Esophagus (tissue), 2 donors: ENCODE measurements around the gene KLKB1. TPM values are rescaled to one million over a fixed set of nuclear protein-coding genes. Genes with fewer than 3 reads are reported as not detected.

Experiments
- H3K27ac ChIP-seq, 2 donors: one replicate each; pipeline ENCODE4 v1.5.1; 2013; ENCODE audit warnings: low read depth in 2 of 2, mild to moderate bottlenecking in 2 of 2, inconsistent platforms in 1 of 2, low read length in 1 of 2, moderate library complexity in 1 of 2
- H3K27me3 ChIP-seq, 2 donors: one replicate each; pipeline ENCODE4 v1.6.1; 2013; ENCODE audit warnings: low read length in 2 of 2, control low read depth in 1 of 2, mild to moderate bottlenecking in 1 of 2; ENCODE audit not compliant: insufficient read depth in 2 of 2, control insufficient read depth in 1 of 2
- H3K36me3 ChIP-seq, 2 donors: one replicate each; pipeline ENCODE4 v1.6.1; 2013; ENCODE audit warnings: low read length in 1 of 2; ENCODE audit not compliant: control insufficient read depth in 2 of 2, insufficient read depth in 2 of 2
- H3K4me1 ChIP-seq, 2 donors: one replicate each; pipeline ENCODE4 v1.6.1; 2013; ENCODE audit warnings: low read length in 1 of 2; ENCODE audit not compliant: control insufficient read depth in 2 of 2, insufficient read depth in 2 of 2
- H3K4me3 ChIP-seq, 2 donors: one replicate each; pipeline ENCODE4 v1.5.1; 2013; ENCODE audit warnings: low read length in 2 of 2, mild to moderate bottlenecking in 2 of 2, low read depth in 1 of 2, moderate library complexity in 1 of 2
- H3K9me3 ChIP-seq, 2 donors: one replicate each; pipeline ENCODE4 v1.6.1; 2013; ENCODE audit warnings: mild to moderate bottlenecking in 2 of 2, low read depth in 1 of 2, low read length in 1 of 2, moderate library complexity in 1 of 2; ENCODE audit not compliant: control insufficient read depth in 2 of 2, insufficient read depth in 1 of 2
- WGBS, 2 donors: extraction: QIAGEN DNeasy Blood & Tissue Kit; methylation state at CpG; one replicate each; pipeline ENCODE4 v1.1.7; 2013; 5-methylcytosine and 5-hydroxymethylcytosine counted together
- polyA plus RNA-seq, 2 donors: library from polyadenylated mRNA; stranded (reverse); fragments of 200-250 nt; gene quantifications; one replicate each; pipeline ENCODE4 v1.2.3, GENCODE V29; 2013
- donor health status: healthy with polysubstance abuse.
- donor health status: Bipolar disorder and iron deficiency.

KLKB1 gene
- under 1 TPM; 0.12 to 0.26 TPM for polyA plus RNA-seq

- no peak within 1 kb of the TSS for H3K4me3 ChIP-seq
- H3K36me3 ChIP-seq, result no peaks in the 10 kb centered on the region
- WGBS, 2 donors, result 54 to 64% methylated on average over 5 of the region's 5 CpGs
- no peaks in the 10 kb centered on the region for H3K4me1 ChIP-seq
- no peak within 1 kb of the TSS for H3K27ac ChIP-seq
- no peaks in the 10 kb centered on the region for H3K27me3 ChIP-seq
- H3K9me3 ChIP-seq, result peaks cover 0 to 4% of the 10 kb centered on the region in 2 donors
These were observed at the start of gene KLKB1 for GRCh38 chr4:186227221-186227620. Gene KLKB1 (plus strand): TSS chr4:186227507. CDS start chr4:186228196, 689 bp downstream.

GRCh38 chr4:186188107-186188506 is 39.2 kb upstream of the KLKB1 start:
- no peak overlapping the region for H3K27ac ChIP-seq
- no peaks in the 10 kb centered on the region for H3K9me3 ChIP-seq
- H3K36me3 ChIP-seq, result no peaks in the 10 kb centered on the region
- H3K27me3 ChIP-seq, result no peaks in the 10 kb centered on the region
- no peaks in the 10 kb centered on the region for H3K4me1 ChIP-seq
- H3K4me3 ChIP-seq, result no peak overlapping the region
- 70 to 86% methylated on average over 3 of the region's 3 CpGs for WGBS, 2 donors

- WGBS, 2 donors, result 61 to 75% methylated on average over 4 of the region's 4 CpGs
- Histone ChIP-seq H3K36me3 (no peaks in the 10 kb centered on the region), H3K9me3 (no peaks in the 10 kb centered on the region), H3K4me3 (no peak overlapping the region), H3K27ac (peak overlapping the region in 1 of 2 donors; percentile 11), H3K27me3 (no peaks in the 10 kb centered on the region), H3K4me1 (no peaks in the 10 kb centered on the region)
These were observed 37.7 kb upstream of the KLKB1 start for GRCh38 chr4:186189656-186190055.

- Histone ChIP-seq H3K4me3 (peak overlapping the region; percentile 75 to 94), H3K36me3 (no peaks in the 10 kb centered on the region), H3K4me1 (no peaks in the 10 kb centered on the region), H3K27ac (peak overlapping the region; percentile 95 to 96), H3K9me3 (no peaks in the 10 kb centered on the region), H3K27me3 (no peaks in the 10 kb centered on the region)
- 0% methylated on average over 34 of the region's 34 CpGs for WGBS, 2 donors
These were observed 36.6 kb upstream of the KLKB1 start for GRCh38 chr4:186190581-186191199.

- Histone ChIP-seq H3K4me1 (peaks cover 0 to 4% of the 10 kb centered on the region in 2 donors), H3K4me3 (peak within 1 kb of the TSS; percentile 75 to 94), H3K36me3 (peaks cover 0 to 2% of the 10 kb centered on the region in 2 donors), H3K9me3 (no peaks in the 10 kb centered on the region), H3K27ac (peak within 1 kb of the TSS; percentile 95 to 96), H3K27me3 (no peaks in the 10 kb centered on the region)
- WGBS, 2 donors, result 0% methylated on average over 87 to 107 of the region's 107 CpGs
These were observed 35.9 kb upstream of the KLKB1 start, which contains the start of gene CYP4V2 for GRCh38 chr4:186191200-186192065. Gene CYP4V2 (plus strand): TSS chr4:186191567. CDS start chr4:186191824, 257 bp downstream.

- H3K4me1 ChIP-seq, result peaks cover 0 to 4% of the 10 kb centered on the region in 2 donors
- H3K4me3 ChIP-seq, result peak overlapping the region; percentile 75 to 94
- H3K36me3 ChIP-seq, result peaks cover 0 to 2% of the 10 kb centered on the region in 2 donors
- H3K27me3 ChIP-seq, result no peaks in the 10 kb centered on the region
- 1 to 2% methylated on average over 22 of the region's 22 CpGs for WGBS, 2 donors
- H3K27ac ChIP-seq, result peak overlapping the region; percentile 95 to 96
- no peaks in the 10 kb centered on the region for H3K9me3 ChIP-seq
These were observed 35.2 kb upstream of the KLKB1 start for GRCh38 chr4:186192066-186192612.

- Histone ChIP-seq H3K4me1 (peaks cover 0 to 4% of the 10 kb centered on the region in 2 donors), H3K4me3 (no peak overlapping the region), H3K27ac (no peak overlapping the region), H3K9me3 (no peaks in the 10 kb centered on the region), H3K36me3 (peaks cover 2 to 4% of the 10 kb centered on the region in 2 donors), H3K27me3 (no peaks in the 10 kb centered on the region)
- 93 to 96% methylated on average over 5 of the region's 5 CpGs for WGBS, 2 donors
These were observed 33.5 kb upstream of the KLKB1 start for GRCh38 chr4:186193851-186194250.

GRCh38 chr4:186196063-186196462 is 31.2 kb upstream of the KLKB1 start:
- Histone ChIP-seq H3K4me3 (no peak overlapping the region), H3K27ac (no peak overlapping the region), H3K4me1 (peaks cover 0 to 4% of the 10 kb centered on the region in 2 donors), H3K36me3 (peaks cover 2 to 4% of the 10 kb centered on the region in 2 donors), H3K9me3 (no peaks in the 10 kb centered on the region), H3K27me3 (no peaks in the 10 kb centered on the region)
- 92 to 96% methylated on average over 6 of the region's 6 CpGs for whole genome bisulfite sequencing, 2 donors

GRCh38 chr4:186200516-186200915 is 26.8 kb upstream of the KLKB1 start:
- 79 to 86% methylated on average over 6 of the region's 6 CpGs for WGBS, 2 donors
- no peaks in the 10 kb centered on the region for H3K27me3 ChIP-seq
- no peak overlapping the region for H3K27ac ChIP-seq
- H3K4me3 ChIP-seq, result no peak overlapping the region
- H3K36me3 ChIP-seq, result peaks cover 2 to 4% of the 10 kb centered on the region in 2 donors
- H3K4me1 ChIP-seq, result peaks cover 2 to 6% of the 10 kb centered on the region in 2 donors
- H3K9me3 ChIP-seq, result no peaks in the 10 kb centered on the region
